Islet of Langerhans (tissue), 1 donor: Measurements from ENCODE around the gene RASAL2.
"Not testable (repeated sequence)": the region's sequence is repeated elsewhere in the genome, so short reads cannot be mapped to it uniquely, and the experiment has no call there.

Experiments used
- FAIRE-seq: peaks from one replicate; lab custom pipeline; 2011; peaks lifted over from hg19 to GRCh38; lab: Jason Lieb, UNC

Gene RASAL2

GRCh38 chr1:178349801-178350200 lies 255.9 kb downstream of the RASAL2 start:
- no peak for FAIRE-seq

GRCh38 chr1:178351911-178352310 lies 258.0 kb downstream of the RASAL2 start:
- FAIRE-seq = not testable (repeated sequence)

GRCh38 chr1:178352790-178353416 lies 259.0 kb downstream of the RASAL2 start:
- FAIRE-seq = no peak

- no peak for FAIRE-seq
Observed at GRCh38 chr1:178353524-178353923, 259.6 kb downstream of the RASAL2 start.

- no peak for FAIRE-seq
Observed at GRCh38 chr1:178354816-178355215, 260.9 kb downstream of the RASAL2 start.

- no peak for FAIRE-seq
Observed at GRCh38 chr1:178356299-178356698, 262.4 kb downstream of the RASAL2 start.

- FAIRE-seq = no peak
Observed at GRCh38 chr1:178358456-178358855, 264.6 kb downstream of the RASAL2 start.

- no peak for FAIRE-seq
Observed at GRCh38 chr1:178360421-178360820, 266.5 kb downstream of the RASAL2 start.

- no peak for FAIRE-seq
Observed at GRCh38 chr1:178361847-178362246, 267.9 kb downstream of the RASAL2 start.

- no peak for FAIRE-seq
Observed at GRCh38 chr1:178362747-178363146, 268.8 kb downstream of the RASAL2 start.

GRCh38 chr1:178364782-178365181 lies 270.9 kb downstream of the RASAL2 start:
- FAIRE-seq = peak; percentile 78

GRCh38 chr1:178367151-178367550 lies 273.2 kb downstream of the RASAL2 start:
- no peak for FAIRE-seq

GRCh38 chr1:178368208-178368607 lies 274.3 kb downstream of the RASAL2 start:
- no peak for FAIRE-seq

- no peak for FAIRE-seq
Observed at GRCh38 chr1:178371235-178371634, 277.3 kb downstream of the RASAL2 start.

GRCh38 chr1:178371933-178372388 lies 278.1 kb downstream of the RASAL2 start:
- peak; percentile 65 for FAIRE-seq

GRCh38 chr1:178374016-178374415 lies 280.1 kb downstream of the RASAL2 start:
- no peak for FAIRE-seq

GRCh38 chr1:178376008-178376407 lies 282.1 kb downstream of the RASAL2 start:
- no peak for FAIRE-seq

- no peak for FAIRE-seq
Observed at GRCh38 chr1:178379807-178380206, 285.9 kb downstream of the RASAL2 start.

GRCh38 chr1:178382372-178382771 lies 288.5 kb downstream of the RASAL2 start:
- no peak for FAIRE-seq

GRCh38 chr1:178385662-178386061 lies 291.8 kb downstream of the RASAL2 start:
- FAIRE-seq = no peak

GRCh38 chr1:178388418-178389145 lies 294.7 kb downstream of the RASAL2 start:
- FAIRE-seq = no peak

- no peak for FAIRE-seq
Observed at GRCh38 chr1:178389441-178389840, 295.5 kb downstream of the RASAL2 start.

GRCh38 chr1:178390280-178390679 lies 296.4 kb downstream of the RASAL2 start:
- not testable (repeated sequence) for FAIRE-seq

GRCh38 chr1:178393370-178393769 lies 299.5 kb downstream of the RASAL2 start:
- no peak for FAIRE-seq
